ENCODE data around the gene RBBP9.
"Not testable (repeated sequence)": the region's sequence is repeated elsewhere in the genome, so short reads cannot be mapped to it uniquely, and the experiment has no call there.

The RBBP9 gene

DNA sequence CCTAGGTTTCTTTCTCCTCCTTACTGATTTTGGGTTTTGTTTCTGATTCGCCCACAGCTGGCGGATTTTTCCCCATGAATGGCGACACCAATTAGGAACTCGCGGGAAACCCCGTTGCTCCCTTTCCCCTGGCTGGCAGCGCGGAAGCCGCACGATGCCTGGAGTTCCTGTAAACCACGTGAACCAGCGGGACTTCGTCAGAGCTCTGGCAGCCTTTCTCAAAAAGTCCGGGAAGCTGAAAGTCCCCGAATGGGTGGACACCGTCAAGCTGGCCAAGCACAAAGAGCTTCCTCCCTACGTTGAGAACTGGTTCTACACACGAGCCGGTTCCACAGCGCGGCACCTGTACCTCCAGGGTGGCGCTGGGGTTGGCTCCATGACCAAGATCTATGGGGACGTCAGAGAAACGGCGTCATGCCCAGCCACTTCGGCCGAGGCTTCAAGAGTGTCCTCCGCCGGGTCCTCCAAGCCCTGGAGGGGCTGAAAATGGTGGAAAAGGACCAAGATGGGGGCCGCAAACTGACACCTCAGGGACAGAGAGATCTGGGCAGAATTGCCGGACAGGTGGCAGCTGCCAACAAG is 7.5 kb upstream of the RBBP9 start:
- no peak for DNase-seq (ENCODE audit: low read depth in 2 of 2)

GRCh38 chr20:18501672-18502071 is 4.6 kb upstream of the RBBP9 start:
- not testable (repeated sequence) for DNase-seq (ENCODE audit: low read depth in 2 of 2)

GRCh38 chr20:18497603-18498002 is 578 bp upstream of the RBBP9 start:
- DNase-seq (ENCODE audit: low read depth in 2 of 2): no peak

DNA sequence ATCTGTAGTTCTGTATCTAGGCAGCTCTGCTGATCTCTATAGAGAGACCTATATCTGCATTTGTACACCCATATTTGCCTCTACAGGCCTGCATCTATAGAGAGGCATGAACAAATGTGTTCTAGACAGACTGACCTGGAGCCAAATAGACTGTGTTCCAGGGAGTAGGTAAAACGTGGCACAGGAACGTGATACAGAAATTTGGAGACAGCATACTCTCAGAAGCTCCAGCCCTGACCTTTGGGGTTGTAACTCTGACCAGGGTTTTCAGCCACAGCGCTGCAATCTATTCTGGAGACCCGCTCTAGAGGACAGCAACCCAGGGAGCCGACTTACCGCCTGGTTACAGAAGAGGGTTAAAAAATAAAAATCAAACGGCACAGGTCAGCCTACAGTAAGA is 983 bp downstream of the RBBP9 start:
- DNase-seq (ENCODE audit: low read depth in 2 of 2): no peak

DNA sequence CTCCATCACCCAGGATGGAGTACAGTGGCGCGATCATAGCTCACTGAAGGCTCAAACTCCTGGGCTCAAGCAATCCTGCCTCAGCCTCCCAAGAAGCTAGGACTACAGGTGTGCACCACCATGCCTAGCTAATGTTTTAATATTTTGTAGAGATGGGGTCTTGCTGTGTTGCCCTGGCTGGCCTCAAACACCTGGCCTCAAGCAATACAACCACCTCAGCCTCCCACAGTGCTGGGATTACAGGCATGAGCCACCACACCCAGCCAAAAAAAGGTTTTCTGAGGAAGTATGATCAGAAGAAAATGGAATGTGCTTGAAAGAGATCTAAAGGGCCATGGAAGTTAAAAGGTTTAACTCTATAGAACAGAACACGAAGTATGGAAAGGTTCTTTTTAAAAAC is 8.7 kb downstream of the RBBP9 start:
- DNase-seq (ENCODE audit: low read depth in 2 of 2): no peak

- no peak for DNase-seq (ENCODE audit: low read depth in 2 of 2)
Observed at GRCh38 chr20:18481596-18481995, 15.4 kb downstream of the RBBP9 start.

- no peak for DNase-seq (ENCODE audit: low read depth in 2 of 2)
Observed at GRCh38 chr20:18477821-18478220, 19.2 kb downstream of the RBBP9 start.

- no peak for DNase-seq (ENCODE audit: low read depth in 2 of 2)
Observed at GRCh38 chr20:18477218-18477617, 19.8 kb downstream of the RBBP9 start.

GRCh38 chr20:18466894-18467730 is 29.9 kb downstream of the RBBP9 start, which contains the start of the genes DZANK1 and POLR3F:
DZANK1 (minus strand) TSS chr20:18467030; CDS start chr20:18465358, 1,672 bp downstream.
POLR3F (plus strand) TSS chr20:18467390; CDS start chr20:18467507, 117 bp downstream.
- DNase-seq (ENCODE audit: low read depth in 2 of 2): peak; percentile 81 to 87

- no peak for DNase-seq (ENCODE audit: low read depth in 2 of 2)
Observed at GRCh38 chr20:18466574-18466893, 30.5 kb downstream of the RBBP9 start.

- DNase-seq (ENCODE audit: low read depth in 2 of 2): no peak
Observed at GRCh38 chr20:18465536-18466200, 31.4 kb downstream of the RBBP9 start.

GRCh38 chr20:18456600-18456999 is 40.4 kb downstream of the RBBP9 start:
- DNase-seq (ENCODE audit: low read depth in 2 of 2): no peak

GRCh38 chr20:18443886-18444285 is 53.1 kb downstream of the RBBP9 start:
- no peak for DNase-seq (ENCODE audit: low read depth in 2 of 2)

DNA sequence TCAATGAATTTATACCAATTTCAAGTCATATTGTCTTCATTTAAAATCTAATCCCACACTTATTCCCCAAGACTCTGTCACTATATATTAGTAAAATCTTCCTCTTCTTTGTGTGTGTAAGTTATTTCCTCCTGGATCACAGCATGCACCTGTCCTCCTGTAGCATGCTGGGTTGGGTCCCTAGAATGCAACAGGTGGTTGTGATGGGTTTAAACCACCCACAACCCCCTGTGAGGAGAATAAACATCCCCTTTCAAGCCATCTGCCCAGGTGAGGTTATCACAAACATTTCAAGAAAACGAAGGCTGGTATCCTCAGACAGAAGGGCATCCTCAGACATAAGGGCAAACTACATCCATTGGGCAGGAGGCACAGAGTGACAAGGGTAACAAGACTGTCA is 56.6 kb downstream of the RBBP9 start:
- DNase-seq (ENCODE audit: low read depth in 2 of 2): no peak

DNA sequence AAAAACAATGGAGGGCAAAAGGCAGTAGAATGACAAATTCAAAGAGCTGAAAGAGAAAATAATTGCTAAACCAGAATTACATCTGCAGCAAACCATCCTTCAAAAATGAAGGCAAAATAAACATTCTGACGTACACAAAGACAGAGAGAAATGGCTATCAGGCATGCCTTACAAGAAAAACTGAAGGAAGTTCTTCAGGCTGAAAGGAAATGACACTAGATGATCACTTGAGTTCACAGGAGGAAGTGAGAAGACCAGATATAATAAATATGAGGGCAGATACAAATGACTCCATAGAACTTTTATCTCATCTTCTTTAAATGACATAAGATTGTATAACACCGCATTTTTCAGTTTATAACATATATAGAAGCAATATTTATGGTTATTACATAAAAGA is 60.2 kb downstream of the RBBP9 start:
- no peak for DNase-seq (ENCODE audit: low read depth in 2 of 2)
